GM12875 (cell line): ENCODE data around the gene PLCB1.

Experiments used
- H3K4me3 ChIP-seq: one replicate; pipeline ENCODE4 v1.5.1; 2011; ENCODE audit warnings: low read depth, low read length, control low read depth
- CTCF ChIP-seq: IDR thresholded peaks from 2 replicates; pipeline ENCODE4 v1.5.1; 2011; ENCODE audit warnings: low read depth, mild to moderate bottlenecking, control low read depth, inconsistent platforms, low read length, moderate library complexity, borderline replicate concordance; ENCODE audit not compliant: insufficient read depth

Gene PLCB1

GRCh38 chr20:8399947-8400346 is 267.9 kb downstream of the PLCB1 start:
- TF ChIP-seq CTCF = no peak
- H3K4me3 ChIP-seq = no peak overlapping the region

GRCh38 chr20:8400486-8400885 is 268.4 kb downstream of the PLCB1 start:
- no peak for TF ChIP-seq CTCF
- H3K4me3 ChIP-seq = no peak overlapping the region

- no peak for TF ChIP-seq CTCF
- no peak overlapping the region for H3K4me3 ChIP-seq
Measured at GRCh38 chr20:8401556-8401955, 269.5 kb downstream of the PLCB1 start.

- no peak overlapping the region for H3K4me3 ChIP-seq
- TF ChIP-seq CTCF = no peak
Measured at GRCh38 chr20:8402798-8403197, 270.7 kb downstream of the PLCB1 start.

GRCh38 chr20:8404912-8405635 is 273.0 kb downstream of the PLCB1 start:
- no peak for TF ChIP-seq CTCF

GRCh38 chr20:8406391-8406790 is 274.3 kb downstream of the PLCB1 start:
- TF ChIP-seq CTCF = no peak
- H3K4me3 ChIP-seq = no peak overlapping the region

More at GRCh38 chr20:8404912-8405635, 273.0 kb downstream of the PLCB1 start:
- H3K4me3 ChIP-seq = no peak overlapping the region

- no peak overlapping the region for H3K4me3 ChIP-seq
- no peak for TF ChIP-seq CTCF
Measured at GRCh38 chr20:8408587-8409307, 276.7 kb downstream of the PLCB1 start.
